ENCODE data around the gene BAZ1B.

- no peak for TF ChIP-seq CTCF (IDR thresholded peaks at IDR 0.05)
- no peak for TF ChIP-seq POLR2A (IDR thresholded peaks at IDR 0.05)
Observed at GRCh38 chr7:73526896-73527821, 5.1 kb upstream of the BAZ1B start.

Measured in esophagus squamous epithelium (tissue), 4 donors.